HepG2 (cell line): ENCODE results near the gene PIK3R4. TPM values are rescaled to one million over a fixed set of nuclear protein-coding genes. Genes with fewer than 3 reads are reported as not detected.

ENCODE experiments used
- ATAC-seq: fragments of 200-7000 bp; cut with Tn5 transposase; 3 replicates; pipeline ENCODE4 v1.9.1; 2020; ENCODE audit warnings: mild to moderate bottlenecking, moderate library complexity
- BruUV-seq: library from RNA; stranded (reverse); fragments of 400-500 nt; replicated peaks from 2 replicates; lab custom pipeline; 2021; lab: Mats Ljungman, UMichigan
- CTCF ChIA-PET: fragments of 300-600 bp; formaldehyde crosslinking; extraction: SDS; loops from one replicate; lab custom pipeline; 2021; ENCODE audit warnings: low total read pairs, inconsistent platforms, low intra/inter-chr PET ratio; lab: Yijun Ruan, JAX
- POLR2A ChIA-PET: fragments of 350-600 bp; sonication (Branson Sonifier 250); formaldehyde crosslinking; loops from one replicate; lab custom pipeline; 2020; ENCODE audit warnings: antibody characterized with exemption, inconsistent platforms; lab: Yijun Ruan, JAX
- DNase-seq: peaks from one replicate; pipeline ENCODE4 v3.0.0-alpha.2; 2015; ENCODE audit warnings: low spot score
- FAIRE-seq: peaks from 3 replicates; lab custom pipeline; 2011; peaks lifted over from hg19 to GRCh38; lab: Jason Lieb, UNC
- H2AFZ ChIP-seq: one replicate; pipeline ENCODE4 v1.6.1; 2011; ENCODE audit warnings: low read length, inconsistent platforms
- H3K27ac ChIP-seq: fragments of 300-600 bp; 3 replicates; pipeline ENCODE4 v1.8.0; 2011; ENCODE audit warnings: mixed run types, mild to moderate bottlenecking, mixed read lengths, low read length, inconsistent platforms; ENCODE audit not compliant: insufficient read depth; ENCODE audit errors: extremely low read length
- H3K27me3 ChIP-seq, 2 experiments: fragments of 200-600 bp in 1 of 2; 2 replicates in 1 of 2; 3 replicates in 1 of 2; pipeline versions ENCODE4 v1.6.0 to v1.8.0; 2011; ENCODE audit warnings: low read length in 2 of 2, mild to moderate bottlenecking in 2 of 2, moderate library complexity in 2 of 2, inconsistent platforms in 1 of 2; ENCODE audit not compliant: insufficient read depth in 2 of 2, control insufficient read depth in 1 of 2
- H3K36me3 ChIP-seq, 2 experiments: fragments of 200-600 bp in 1 of 2; replicated peaks in 1 of 2; 2 replicates in 1 of 2; 3 replicates in 1 of 2; pipeline versions ENCODE4 v1.5.1 to v1.8.0; 2011; ENCODE audit warnings: low read length in 2 of 2, inconsistent platforms in 1 of 2; ENCODE audit not compliant: insufficient read depth in 2 of 2, control insufficient read depth in 1 of 2
- H3K4me1 ChIP-seq: 2 replicates; pipeline ENCODE4 v1.5.1; 2012; ENCODE audit warnings: low read length, inconsistent platforms; ENCODE audit not compliant: insufficient read depth
- H3K4me2 ChIP-seq: 2 replicates; pipeline ENCODE4 v1.6.0; 2011; ENCODE audit warnings: low read depth, low read length, inconsistent platforms
- H3K4me3 ChIP-seq, 3 experiments: fragments of 200-600 bp in 1 of 3; sonication (generic), shearing (Covaris generic) in 1 of 3; replicated peaks in 1 of 3; 2 replicates each; pipeline ENCODE4 v1.5.1; 2011 to 2016; ENCODE audit warnings: low read length in 3 of 3, inconsistent platforms in 2 of 3, low read depth in 2 of 3, mild to moderate bottlenecking in 2 of 3, control low read depth in 1 of 3, mixed read lengths in 1 of 3; ENCODE audit not compliant: insufficient read depth in 1 of 3
- H3K79me2 ChIP-seq: one replicate; pipeline ENCODE4 v1.6.1; 2011; ENCODE audit warnings: low read length, inconsistent platforms; ENCODE audit not compliant: insufficient read depth
- H3K9ac ChIP-seq: 2 replicates; pipeline ENCODE4 v1.6.0; 2011; ENCODE audit warnings: mild to moderate bottlenecking, low read depth, low read length, inconsistent platforms; ENCODE audit not compliant: insufficient read depth
- H3K9me3 ChIP-seq: 2 replicates; pipeline ENCODE4 v1.5.1; 2012; ENCODE audit warnings: mild to moderate bottlenecking, low read length
- H4K20me1 ChIP-seq: 2 replicates; pipeline ENCODE4 v1.6.0; 2011; ENCODE audit warnings: inconsistent platforms, mild to moderate bottlenecking, low read length, moderate library complexity; ENCODE audit not compliant: insufficient read depth
- FOXK1 ChIP-seq: sonication (generic); formaldehyde crosslinking; IDR thresholded peaks from 2 replicates; pipeline ENCODE4 v1.4.0; 2020; ENCODE audit warnings: low read depth, missing genetic modification reagents, borderline replicate concordance
- KAT8 ChIP-seq: IDR thresholded peaks from 2 replicates; pipeline ENCODE4 v1.6.1; 2016; ENCODE audit warnings: missing genetic modification reagents, missing compliant biosample characterization
- KDM3A ChIP-seq: IDR thresholded peaks from 2 replicates; pipeline ENCODE4 v1.6.1; 2018; ENCODE audit warnings: low read depth, missing compliant biosample characterization
- KLF13 ChIP-seq: sonication (generic); formaldehyde crosslinking; IDR thresholded peaks from 2 replicates; pipeline ENCODE4 v1.4.0; 2020; ENCODE audit warnings: mild to moderate bottlenecking, missing genetic modification reagents
- KLF16 ChIP-seq, 2 experiments: sonication (generic) in 1 of 2; formaldehyde crosslinking in 1 of 2; IDR thresholded peaks; 2 replicates each; pipeline versions ENCODE4 v1.6.1 to v1.8.0; 2016 to 2023; ENCODE audit warnings: missing genetic modification reagents in 2 of 2, missing compliant biosample characterization in 1 of 2
- MEF2D ChIP-seq: sonication (generic); formaldehyde crosslinking; IDR thresholded peaks from 2 replicates; pipeline ENCODE4 v1.5.1; 2020; ENCODE audit warnings: mild to moderate bottlenecking, missing genetic modification reagents
- NFRKB ChIP-seq: fragments of 450-650 bp; IDR thresholded peaks from 2 replicates; pipeline ENCODE4 v1.6.1; 2017
- PAXIP1 ChIP-seq: sonication (generic); formaldehyde crosslinking; conservative IDR thresholded peaks from 2 replicates; pipeline ENCODE4 v1.4.0; 2020; ENCODE audit warnings: mild to moderate bottlenecking, missing genetic modification reagents, moderate library complexity
- PTBP1 ChIP-seq: fragments of 200-400 bp; formaldehyde crosslinking; IDR thresholded peaks from 2 replicates; pipeline ENCODE4 v1.6.1; 2018; ENCODE audit warnings: low read length, low read depth; ENCODE audit not compliant: poor library complexity, severe bottlenecking
- SMYD3 ChIP-seq: sonication (generic); formaldehyde crosslinking; IDR thresholded peaks from 2 replicates; pipeline ENCODE4 v1.8.1; 2023; ENCODE audit warnings: mild to moderate bottlenecking, missing genetic modification reagents
- TGIF2 ChIP-seq: IDR thresholded peaks from 2 replicates; pipeline ENCODE4 v1.6.1; 2016; ENCODE audit warnings: control low read depth, missing compliant biosample characterization
- ZBTB43 ChIP-seq: sonication (generic); formaldehyde crosslinking; conservative IDR thresholded peaks from 2 replicates; pipeline ENCODE4 v1.4.0; 2020; ENCODE audit warnings: missing genetic modification reagents
- ZBTB44 ChIP-seq: sonication (generic); formaldehyde crosslinking; IDR thresholded peaks from 2 replicates; pipeline ENCODE4 v1.4.0; 2020; ENCODE audit warnings: missing genetic modification reagents
- ZNF160 ChIP-seq: sonication (generic); formaldehyde crosslinking; IDR thresholded peaks from 2 replicates; pipeline ENCODE4 v1.8.0; 2022; ENCODE audit warnings: mild to moderate bottlenecking, inconsistent platforms, missing genetic modification reagents
- ZNF317 ChIP-seq: sonication (generic); formaldehyde crosslinking; IDR thresholded peaks from 2 replicates; pipeline ENCODE4 v1.5.0; 2020; ENCODE audit warnings: mild to moderate bottlenecking, missing genetic modification reagents
- ZNF337 ChIP-seq: sonication (generic); formaldehyde crosslinking; IDR thresholded peaks from 2 replicates; pipeline ENCODE4 v1.5.1; 2020; ENCODE audit warnings: missing genetic modification reagents, low read depth, mild to moderate bottlenecking, borderline replicate concordance
- ZNF530 ChIP-seq: sonication (generic); formaldehyde crosslinking; IDR thresholded peaks from 2 replicates; pipeline ENCODE4 v1.5.0; 2020; ENCODE audit warnings: low read depth, mild to moderate bottlenecking, missing genetic modification reagents
- ZNF543 ChIP-seq: sonication (generic); formaldehyde crosslinking; IDR thresholded peaks from 2 replicates; pipeline ENCODE4 v1.4.0; 2020; ENCODE audit warnings: mild to moderate bottlenecking, missing genetic modification reagents
- WGBS: methylation state at CpG from one replicate; pipeline ENCODE4 v1.1.6; 2017; ENCODE audit warnings: low lambda C conversion rate; 5-methylcytosine and 5-hydroxymethylcytosine counted together
- in situ Hi-C: cut with HindIII; loops from 2 replicates; pipeline ENCODE4 v1.10.0; 2017; ENCODE audit warnings: low pct_unique_long_range_greater_than_20kb; ENCODE audit not compliant: extremely low pct_ligation_motif_present
- intact Hi-C: fragments of 100-400 bp; cut with micrococcal nuclease; formaldehyde crosslinking; loops from one replicate; pipeline ENCODE4 v1.10.0; 2022; ENCODE audit not compliant: unreplicated experiment
- polyA plus RNA-seq, 8 experiments: library from polyadenylated mRNA; depleted of rRNA in 3 of 8; stranded (reverse) in 7 of 8; unstranded in 1 of 8; fragments of >200 nt; fragmentation: Illumina TruSeq in 4 of 8; extraction: Trizol in 4 of 8; gene quantifications; 2 replicates each; pipeline versions ENCODE4 v1.2.1 to v1.2.3, GENCODE V29; 2011 to 2016; ENCODE audit warnings: low read depth in 4 of 8, missing spikeins in 1 of 8, mixed read lengths in 1 of 8; ENCODE audit not compliant: insufficient read depth in 1 of 8
- total RNA-seq, 5 experiments: library from RNA; depleted of rRNA; stranded (reverse); fragments of >200 nt; fragmentation: Illumina TruSeq; extraction: Trizol; gene quantifications; 2 replicates each; pipeline ENCODE4 v1.2.3, GENCODE V29; 2016; ENCODE audit warnings: low read depth in 1 of 5

The PIK3R4 gene
- total and polyA plus RNA-seq, 2 of the 13 experiments (the other 11 are each of a cell fraction or from before 2014, with no cell fraction given), result 22.4 to 26.0 TPM

- no peak overlapping the region for H3K9ac ChIP-seq
- no peaks in the 10 kb centered on the region for H3K27me3 ChIP-seq
- in situ Hi-C loops (no loop called here), intact Hi-C loops (no loop called here)
- DNase-seq (no peak), ATAC-seq (no peak)
- no peaks in the 10 kb centered on the region for H3K4me1 ChIP-seq
- 99% methylated on average over 4 of the region's 4 CpGs for WGBS
- no peak overlapping the region for H3K4me3 ChIP-seq
- ChIA-PET CTCF (no interaction called here), POLR2A (interaction anchor here (1.3 kb wide), 1 partner anchor 182 kb away, joined by 3 read pairs; the partner anchor contains the start of gene ATP2C1)
- H3K79me2 ChIP-seq, result no peaks in the 10 kb centered on the region
- H3K9me3 ChIP-seq, result no peaks in the 10 kb centered on the region
- no peak overlapping the region for H2AFZ ChIP-seq
- no peak overlapping the region for H3K4me2 ChIP-seq
- no TSS peak for BruUV-seq
- no peak overlapping the region for H3K27ac ChIP-seq
- peaks cover 1 to 21% of the 10 kb centered on the region in 2 experiments; a peak in 2 of 5 replicates for H3K36me3 ChIP-seq
- H4K20me1 ChIP-seq, result no peaks in the 10 kb centered on the region
- no peak for TF ChIP-seq PAXIP1 (CRISPR knock-in tag)
- no peak for TF ChIP-seq ZNF317 (CRISPR knock-in tag)
- no peak for TF ChIP-seq ZNF543 (CRISPR knock-in tag)
- no peak for TF ChIP-seq MEF2D
- TF ChIP-seq KAT8 (CRISPR knock-in tag), result no peak
- no peak for TF ChIP-seq NFRKB
- no peak for TF ChIP-seq KLF16 (CRISPR knock-in tag; IDR thresholded peaks at IDR 0.05)
- TF ChIP-seq TGIF2 (CRISPR knock-in tag), result no peak
- no peak for TF ChIP-seq ZNF160 (CRISPR knock-in tag)
- no peak for TF ChIP-seq PTBP1
- TF ChIP-seq ZNF530 (CRISPR knock-in tag), result no peak
- TF ChIP-seq FOXK1 (CRISPR knock-in tag), result no peak
- TF ChIP-seq SMYD3 (CRISPR knock-in tag), result no peak
- TF ChIP-seq KLF13 (CRISPR knock-in tag), result no peak
- TF ChIP-seq ZNF337 (CRISPR knock-in tag), result no peak
- TF ChIP-seq KDM3A (CRISPR knock-in tag), result no peak
- TF ChIP-seq ZBTB44 (CRISPR knock-in tag), result no peak
- no peak for TF ChIP-seq ZBTB43 (CRISPR knock-in tag)
- TF ChIP-seq, all 625 proteins: peak for 0
- no peak for FAIRE-seq
Observed at GRCh38 chr3:130711565-130712324, 34.9 kb downstream of the PIK3R4 start.
